Endothelial cell of umbilical vein (primary cell): ENCODE measurements around the gene LIMD2. TPM values are rescaled to one million over a fixed set of nuclear protein-coding genes. Genes with fewer than 3 reads are reported as not detected.

ENCODE experiments used
- BruUV-seq: library from RNA; stranded (reverse); fragments of 400-500 nt; replicated peaks from 2 replicates; lab custom pipeline; 2021; lab: Mats Ljungman, UMichigan
- CTCF ChIA-PET: fragments of 300-600, 350-600 bp; sonication (Branson Sonifier 250); formaldehyde crosslinking; loops from one replicate; lab custom pipeline; 2021; ENCODE audit warnings: antibody characterized with exemption, inconsistent platforms; lab: Charles Lee
- POLR2A ChIA-PET: fragments of 300-600, 350-600 bp; sonication (Branson Sonifier 250); formaldehyde crosslinking; loops from one replicate; lab custom pipeline; 2021; ENCODE audit warnings: antibody characterized with exemption, inconsistent platforms; lab: Charles Lee
- DNase-seq: peaks from one replicate; pipeline ENCODE4 v3.0.0-alpha.2; 2011; ENCODE audit warnings: low read depth, low spot score
- FAIRE-seq: peaks from 2 replicates; lab custom pipeline; 2011; peaks lifted over from hg19 to GRCh38; lab: Jason Lieb, UNC
- H2AFZ ChIP-seq: 2 replicates; pipeline ENCODE4 v1.6.0; 2012; ENCODE audit warnings: low read depth, low read length, control low read depth, inconsistent platforms
- H3K27ac ChIP-seq: 2 replicates; pipeline ENCODE4 v1.5.1; 2011; ENCODE audit warnings: low read depth, mild to moderate bottlenecking, control low read depth, low read length, moderate library complexity; ENCODE audit not compliant: insufficient read depth
- H3K27me3 ChIP-seq, 2 experiments: 2 replicates each; pipeline versions ENCODE4 v1.6.0 to v1.6.1; 2011; ENCODE audit warnings: low read length in 2 of 2, mixed read lengths in 1 of 2; ENCODE audit not compliant: control insufficient read depth in 2 of 2, insufficient read depth in 2 of 2
- H3K36me3 ChIP-seq, 2 experiments: 2 replicates in 1 of 2; 3 replicates in 1 of 2; pipeline ENCODE4 v1.5.1; 2011; ENCODE audit warnings: low read length in 2 of 2, mild to moderate bottlenecking in 1 of 2, moderate library complexity in 1 of 2; ENCODE audit not compliant: control insufficient read depth in 2 of 2, insufficient read depth in 2 of 2; ENCODE audit errors: extremely low read depth in 1 of 2
- H3K4me1 ChIP-seq: 3 replicates; pipeline ENCODE4 v1.5.1; 2011; ENCODE audit warnings: mild to moderate bottlenecking, low read length; ENCODE audit not compliant: control insufficient read depth, insufficient read depth; ENCODE audit errors: extremely low read depth
- H3K4me2 ChIP-seq: 2 replicates; pipeline ENCODE4 v1.6.1; 2011; ENCODE audit warnings: low read length, control low read depth, mixed read lengths; ENCODE audit not compliant: insufficient read depth
- H3K4me3 ChIP-seq, 3 experiments: fragments of 200-600 bp in 1 of 3; sonication (generic), shearing (Covaris generic) in 1 of 3; replicated peaks in 1 of 3; 2 replicates each; pipeline ENCODE4 v1.5.1; 2011 to 2016; ENCODE audit warnings: control low read depth in 3 of 3, low read length in 3 of 3, mild to moderate bottlenecking in 2 of 3, inconsistent platforms in 1 of 3, low read depth in 1 of 3, moderate library complexity in 1 of 3; ENCODE audit not compliant: insufficient read depth in 1 of 3
- H3K79me2 ChIP-seq: 2 replicates; pipeline ENCODE4 v1.6.0; 2012; ENCODE audit warnings: low read length, inconsistent platforms; ENCODE audit not compliant: control insufficient read depth, insufficient read depth
- H3K9ac ChIP-seq: replicated peaks from 2 replicates; pipeline ENCODE3; 2011; ENCODE audit warnings: low read length, control low read depth; ENCODE audit not compliant: insufficient read depth; ENCODE audit errors: extremely low read depth
- H3K9me1 ChIP-seq: replicated peaks from 3 replicates; pipeline ENCODE4 v1.6.0; 2011; ENCODE audit warnings: mild to moderate bottlenecking, low read length; ENCODE audit not compliant: control insufficient read depth, insufficient read depth; ENCODE audit errors: extremely low read depth
- H3K9me3 ChIP-seq: replicated peaks from 2 replicates; pipeline ENCODE4 v1.5.1; 2012; ENCODE audit warnings: low read length, inconsistent platforms; ENCODE audit not compliant: control insufficient read depth, insufficient read depth
- H4K20me1 ChIP-seq: replicated peaks from 2 replicates; pipeline ENCODE3; 2011; ENCODE audit warnings: mild to moderate bottlenecking, low read length; ENCODE audit not compliant: control insufficient read depth, insufficient read depth; ENCODE audit errors: extremely low read depth
- EZH2 ChIP-seq: IDR thresholded peaks from 2 replicates; pipeline ENCODE4 v1.6.1; 2012; ENCODE audit warnings: borderline replicate concordance, low read depth, mild to moderate bottlenecking, moderate library complexity, low read length, inconsistent platforms; ENCODE audit not compliant: severe bottlenecking
- FOS ChIP-seq: IDR thresholded peaks from 2 replicates; pipeline ENCODE4 v1.6.1; 2011; ENCODE audit warnings: mild to moderate bottlenecking, low read length, moderate library complexity, borderline replicate concordance; ENCODE audit not compliant: insufficient read depth
- GATA2 ChIP-seq: IDR thresholded peaks from 2 replicates; pipeline ENCODE4 v1.7.0; 2011; ENCODE audit warnings: low read depth, mild to moderate bottlenecking, moderate library complexity, mixed read lengths, low read length; ENCODE audit not compliant: insufficient read length, insufficient read depth
- JUN ChIP-seq: IDR thresholded peaks from 2 replicates; pipeline ENCODE4 v1.6.1; 2011; ENCODE audit warnings: borderline replicate concordance, low read depth; ENCODE audit not compliant: insufficient read length, insufficient read depth
- MYC ChIP-seq: IDR thresholded peaks from one replicate; pipeline ENCODE4 v1.6.1; 2011; ENCODE audit warnings: mild to moderate bottlenecking, low read depth, low read length
- POLR2A ChIP-seq: IDR thresholded peaks from 2 replicates; pipeline ENCODE4 v1.6.1; 2012; ENCODE audit warnings: low read depth, mild to moderate bottlenecking, control low read depth, low read length
- POLR2AphosphoS5 ChIP-seq: IDR thresholded peaks from 2 replicates; pipeline ENCODE4 v1.6.1; 2012; ENCODE audit warnings: low read depth, mild to moderate bottlenecking, control low read depth, low read length, moderate library complexity; ENCODE audit not compliant: insufficient read depth
- dilution Hi-C: fragments of 300-500 bp; cut with MboI; formaldehyde crosslinking; loops from one replicate; pipeline ENCODE4 v1.15.0; 2019; ENCODE audit warnings: low sequenced_read_pairs; ENCODE audit not compliant: extremely low pct_ligation_motif_present
- intact Hi-C: fragments of 100-400 bp; cut with micrococcal nuclease; formaldehyde crosslinking; loops from one replicate; pipeline ENCODE4 v1.10.0; 2022
- polyA plus RNA-seq, 4 experiments: library from polyadenylated mRNA; depleted of rRNA in 3 of 4; stranded (reverse) in 3 of 4; unstranded in 1 of 4; fragments of >200 nt; gene quantifications; 2 replicates each; pipeline versions ENCODE4 v1.2.1 to v1.2.3, GENCODE V29; 2011 to 2012; ENCODE audit warnings: missing spikeins in 1 of 4
- total RNA-seq: library from RNA; stranded (reverse); gene quantifications from 2 replicates; pipeline ENCODE4 v1.2.3, GENCODE V29; 2021
- TF ChIP-seq, protein P1 (sequence below): IDR thresholded peaks from 2 replicates; pipeline ENCODE4 v1.6.1; 2011; ENCODE audit not compliant: insufficient read depth, insufficient read length
- TF ChIP-seq, protein P2 (sequence below), 2 donors: IDR thresholded peaks; 1 replicate in 1 of 2; 2 replicates in 1 of 2; pipeline ENCODE4 v1.5.1; 2011; ENCODE audit warnings: low read length in 2 of 2, mild to moderate bottlenecking in 2 of 2, moderate library complexity in 2 of 2, control low read depth in 1 of 2, inconsistent platforms in 1 of 2, low read depth in 1 of 2; ENCODE audit not compliant: insufficient read depth in 1 of 2; ENCODE audit errors: extremely low read depth in 1 of 2

The LIMD2 gene
- total and polyA plus RNA-seq, 2 donors (not counting 3 experiments of a cell fraction or from before 2014, with no cell fraction given), result 69.0 to 83.9 TPM

DNA sequence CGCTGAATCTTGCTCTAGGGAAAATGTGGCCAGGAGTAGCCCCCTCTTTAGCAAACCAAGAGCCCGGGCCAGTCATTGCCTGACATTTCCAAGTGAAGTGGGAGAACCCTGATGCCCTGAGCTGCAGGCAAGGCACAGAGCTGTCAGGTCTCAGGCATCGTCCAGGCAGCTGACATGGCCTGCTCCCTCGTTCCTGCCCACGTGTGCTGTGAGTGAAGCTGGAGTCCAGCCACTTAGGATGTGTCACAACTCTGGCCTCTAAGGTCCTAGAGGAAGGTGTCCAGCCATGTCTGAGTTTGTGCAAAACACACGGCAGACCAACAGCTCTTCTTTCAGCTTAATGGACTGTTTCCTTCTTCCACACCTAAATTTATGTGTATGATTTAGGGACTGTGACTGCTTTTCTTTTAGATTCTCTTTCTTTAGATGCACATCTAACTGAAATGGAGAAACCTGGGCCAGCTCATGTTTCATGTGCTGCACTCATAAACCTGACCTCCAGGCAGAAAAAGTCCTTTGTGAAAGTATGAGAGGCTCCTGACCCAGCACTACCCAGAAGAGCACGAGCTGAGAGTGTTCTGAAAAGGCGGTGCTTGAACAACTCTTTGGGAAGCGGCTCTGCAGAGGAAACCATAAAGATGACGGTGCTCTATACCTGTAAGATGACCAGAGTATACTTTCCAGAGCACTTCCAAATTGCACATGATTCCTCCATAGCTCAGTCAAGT lies 14.8 kb upstream of the LIMD2 start:
- Histone ChIP-seq H3K9ac (no peak overlapping the region), H3K9me3 (no peaks in the 10 kb centered on the region), H2AFZ (no peak overlapping the region), H3K79me2 (no peaks in the 10 kb centered on the region), H3K4me1 (peaks cover 4% of the 10 kb centered on the region), H3K36me3 (peaks cover 5 to 8% of the 10 kb centered on the region in 2 experiments), H3K27ac (no peak overlapping the region), H3K9me1 (no peaks in the 10 kb centered on the region), H3K4me2 (no peak overlapping the region), H3K27me3 (no peaks in the 10 kb centered on the region), H4K20me1 (no peaks in the 10 kb centered on the region), H3K4me3 (no peak overlapping the region)
- ChIA-PET CTCF (interaction anchor here (0.8 to 1.5 kb wide), 3 partner anchors 9 to 289 kb away, joined by 3 to 4 read pairs (median 3); no protein-coding TSS in a partner anchor), POLR2A (no interaction called here)
- intact Hi-C loops, result no loop called here
- DNase-seq, result no peak
- FAIRE-seq, result no peak
- TF ChIP-seq POLR2AphosphoS5 (no peak), EZH2 (no peak), FOS (no peak), GATA2 (no peak), JUN (no peak), POLR2A (no peak), MYC (no peak)
- TF ChIP-seq, protein P1, sequence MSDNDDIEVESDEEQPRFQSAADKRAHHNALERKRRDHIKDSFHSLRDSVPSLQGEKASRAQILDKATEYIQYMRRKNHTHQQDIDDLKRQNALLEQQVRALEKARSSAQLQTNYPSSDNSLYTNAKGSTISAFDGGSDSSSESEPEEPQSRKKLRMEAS, result no peak
- TF ChIP-seq, protein P2, sequence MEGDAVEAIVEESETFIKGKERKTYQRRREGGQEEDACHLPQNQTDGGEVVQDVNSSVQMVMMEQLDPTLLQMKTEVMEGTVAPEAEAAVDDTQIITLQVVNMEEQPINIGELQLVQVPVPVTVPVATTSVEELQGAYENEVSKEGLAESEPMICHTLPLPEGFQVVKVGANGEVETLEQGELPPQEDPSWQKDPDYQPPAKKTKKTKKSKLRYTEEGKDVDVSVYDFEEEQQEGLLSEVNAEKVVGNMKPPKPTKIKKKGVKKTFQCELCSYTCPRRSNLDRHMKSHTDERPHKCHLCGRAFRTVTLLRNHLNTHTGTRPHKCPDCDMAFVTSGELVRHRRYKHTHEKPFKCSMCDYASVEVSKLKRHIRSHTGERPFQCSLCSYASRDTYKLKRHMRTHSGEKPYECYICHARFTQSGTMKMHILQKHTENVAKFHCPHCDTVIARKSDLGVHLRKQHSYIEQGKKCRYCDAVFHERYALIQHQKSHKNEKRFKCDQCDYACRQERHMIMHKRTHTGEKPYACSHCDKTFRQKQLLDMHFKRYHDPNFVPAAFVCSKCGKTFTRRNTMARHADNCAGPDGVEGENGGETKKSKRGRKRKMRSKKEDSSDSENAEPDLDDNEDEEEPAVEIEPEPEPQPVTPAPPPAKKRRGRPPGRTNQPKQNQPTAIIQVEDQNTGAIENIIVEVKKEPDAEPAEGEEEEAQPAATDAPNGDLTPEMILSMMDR (IDR thresholded peaks at IDR 0.05; ENCODE audit: extremely low read depth in 1 of 2, insufficient read depth in 1 of 2, low read depth in 1 of 2, low read length in 2 of 2), result no peak
- dilution Hi-C loops, result no loop called here
- BruUV-seq, result no TSS peak
